ENCODE results near the gene RGS6. TPM values are rescaled to one million over a fixed set of nuclear protein-coding genes. Genes with fewer than 3 reads are reported as not detected.

Gene RGS6
- total RNA-seq (2014; rRNA removed; shearing (Covaris generic)), result not detected in 2 replicates

GRCh38 chr14:71932229-71932981, at the start of gene RGS6:
Gene RGS6, plus strand, starts transcription at chr14:71932429.

Small RNA genes within 50 kb of the gene (small RNA-seq; reads per million reads assigned to genes)
- not detected for gene MIR7843
- not detected for gene RF00019

Data from A375 (cell line).